ENCODE data around the gene IQCN.

DNA sequence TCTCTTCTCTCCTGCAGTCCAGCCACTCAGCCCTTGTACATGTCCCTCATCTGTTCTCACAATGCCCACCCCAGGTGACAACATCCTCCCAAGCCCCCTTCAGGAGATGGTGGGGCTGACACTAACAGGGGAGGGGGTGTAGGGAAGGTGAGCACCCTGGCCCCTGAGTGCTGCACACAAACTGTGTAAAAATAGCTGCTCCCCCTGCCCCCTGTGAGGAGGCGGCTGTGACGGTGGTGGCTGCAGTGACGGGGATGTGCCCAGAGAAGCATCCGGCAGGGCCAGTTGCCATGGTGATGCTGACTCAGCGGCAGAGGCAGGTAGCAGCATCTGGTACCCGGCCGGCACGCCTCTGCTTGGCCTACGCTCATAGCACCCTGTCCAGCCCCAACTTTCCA lies 20.2 kb upstream of the IQCN start:
- no peak for TF ChIP-seq POLR2A (IDR thresholded peaks at IDR 0.05)
- TF ChIP-seq, protein P1, sequence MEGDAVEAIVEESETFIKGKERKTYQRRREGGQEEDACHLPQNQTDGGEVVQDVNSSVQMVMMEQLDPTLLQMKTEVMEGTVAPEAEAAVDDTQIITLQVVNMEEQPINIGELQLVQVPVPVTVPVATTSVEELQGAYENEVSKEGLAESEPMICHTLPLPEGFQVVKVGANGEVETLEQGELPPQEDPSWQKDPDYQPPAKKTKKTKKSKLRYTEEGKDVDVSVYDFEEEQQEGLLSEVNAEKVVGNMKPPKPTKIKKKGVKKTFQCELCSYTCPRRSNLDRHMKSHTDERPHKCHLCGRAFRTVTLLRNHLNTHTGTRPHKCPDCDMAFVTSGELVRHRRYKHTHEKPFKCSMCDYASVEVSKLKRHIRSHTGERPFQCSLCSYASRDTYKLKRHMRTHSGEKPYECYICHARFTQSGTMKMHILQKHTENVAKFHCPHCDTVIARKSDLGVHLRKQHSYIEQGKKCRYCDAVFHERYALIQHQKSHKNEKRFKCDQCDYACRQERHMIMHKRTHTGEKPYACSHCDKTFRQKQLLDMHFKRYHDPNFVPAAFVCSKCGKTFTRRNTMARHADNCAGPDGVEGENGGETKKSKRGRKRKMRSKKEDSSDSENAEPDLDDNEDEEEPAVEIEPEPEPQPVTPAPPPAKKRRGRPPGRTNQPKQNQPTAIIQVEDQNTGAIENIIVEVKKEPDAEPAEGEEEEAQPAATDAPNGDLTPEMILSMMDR (IDR thresholded peaks at IDR 0.05), result no peak

Measured in lower leg skin (tissue), 3 donors.